Left ventricle myocardium inferior (tissue), 1 donor: ENCODE measurements around the gene KIRREL1. TPM values are rescaled to one million over a fixed set of nuclear protein-coding genes. Genes with fewer than 3 reads are reported as not detected.

Experiments
- DNase-seq: peaks from one replicate; pipeline ENCODE4 v3.0.0-alpha.2; 2020
- H3K27ac ChIP-seq: fragments of 200-600 bp; replicated peaks from 2 replicates; pipeline ENCODE4 v1.8.0; 2021
- H3K27me3 ChIP-seq: fragments of 200-600 bp; 2 replicates; pipeline ENCODE4 v1.8.0; 2021; ENCODE audit warnings: low read depth
- H3K36me3 ChIP-seq: fragments of 200-600 bp; 2 replicates; pipeline ENCODE4 v1.8.0; 2021
- H3K4me1 ChIP-seq: fragments of 200-600 bp; 2 replicates; pipeline ENCODE4 v1.8.0; 2021
- H3K4me3 ChIP-seq: fragments of 200-600 bp; 2 replicates; pipeline ENCODE4 v1.8.0; 2021; ENCODE audit warnings: mild to moderate bottlenecking, moderate library complexity
- H3K9me3 ChIP-seq: fragments of 200-600 bp; replicated peaks from 2 replicates; pipeline ENCODE4 v1.8.0; 2021
- CTCF ChIP-seq: fragments of 200-600 bp; IDR thresholded peaks from 2 replicates; pipeline ENCODE4 v1.8.0; 2021; ENCODE audit warnings: antibody characterized with exemption, mild to moderate bottlenecking, borderline replicate concordance
- intact Hi-C: fragments of 100-400 bp; cut with micrococcal nuclease; formaldehyde crosslinking; loops from one replicate; pipeline ENCODE4 v1.11.0; 2022
- total RNA-seq: library from RNA; stranded (reverse); fragmentation: NEBNext Ultra II Directional; extraction: Animal tissue kit (Norgen Biotek cat#: 25700); gene quantifications from one replicate; pipeline ENCODE4 v1.2.1, GENCODE V29; 2021
- donor health status: DM: no; HTN: yes; CAD: no; lungs with severe emphysema.

KIRREL1 gene
- total RNA-seq, 1 donor from 2014 or later: 7.3 TPM

GRCh38 chr1:158007667-158008386 lies 14.4 kb downstream of the KIRREL1 start:
- DNase-seq: no peak
- intact Hi-C loops: no loop called here
- TF ChIP-seq CTCF: no peak
- H3K4me1 ChIP-seq: peaks cover 97% of the 10 kb centered on the region
- no peaks in the 10 kb centered on the region for H3K36me3 ChIP-seq
- peak overlapping the region; percentile 89 for H3K27ac ChIP-seq
- H3K27me3 ChIP-seq: no peaks in the 10 kb centered on the region
- no peaks in the 10 kb centered on the region for H3K9me3 ChIP-seq
- H3K4me3 ChIP-seq: peak overlapping the region; percentile 4

GRCh38 chr1:158008630-158009029 lies 15.2 kb downstream of the KIRREL1 start:
- intact Hi-C loops: no loop called here
- Histone ChIP-seq H3K27me3 (no peaks in the 10 kb centered on the region), H3K27ac (peak overlapping the region; percentile 89), H3K9me3 (no peaks in the 10 kb centered on the region), H3K36me3 (no peaks in the 10 kb centered on the region), H3K4me3 (no peak overlapping the region), H3K4me1 (peaks cover 97% of the 10 kb centered on the region)
- DNase-seq: no peak
- no peak for TF ChIP-seq CTCF

- H3K27me3 ChIP-seq: no peaks in the 10 kb centered on the region
- intact Hi-C loops: no loop called here
- H3K36me3 ChIP-seq: no peaks in the 10 kb centered on the region
- peak overlapping the region; percentile 89 for H3K27ac ChIP-seq
- peak overlapping the region; percentile 43 for H3K4me3 ChIP-seq
- DNase-seq: no peak
- H3K4me1 ChIP-seq: peaks cover 89% of the 10 kb centered on the region
- H3K9me3 ChIP-seq: no peaks in the 10 kb centered on the region
- TF ChIP-seq CTCF: no peak
Observed at GRCh38 chr1:158011714-158012113, 18.3 kb downstream of the KIRREL1 start.

- H3K27me3 ChIP-seq: no peaks in the 10 kb centered on the region
- DNase-seq: no peak
- H3K27ac ChIP-seq: peak overlapping the region; percentile 89
- no peaks in the 10 kb centered on the region for H3K9me3 ChIP-seq
- H3K36me3 ChIP-seq: no peaks in the 10 kb centered on the region
- intact Hi-C loops: no loop called here
- H3K4me1 ChIP-seq: peaks cover 89% of the 10 kb centered on the region
- H3K4me3 ChIP-seq: no peak overlapping the region
- no peak for TF ChIP-seq CTCF
Observed at GRCh38 chr1:158013840-158014730, 20.6 kb downstream of the KIRREL1 start.

GRCh38 chr1:158014731-158015320 lies 21.4 kb downstream of the KIRREL1 start:
- Histone ChIP-seq H3K4me3 (no peak overlapping the region), H3K36me3 (no peaks in the 10 kb centered on the region), H3K4me1 (peaks cover 89% of the 10 kb centered on the region), H3K27ac (peak overlapping the region; percentile 89), H3K27me3 (no peaks in the 10 kb centered on the region), H3K9me3 (no peaks in the 10 kb centered on the region)
- intact Hi-C loops: no loop called here
- no peak for TF ChIP-seq CTCF
- no peak for DNase-seq
